Suppressor macrophage treated with lipopolysaccharide for 1 hour (primary cell): ENCODE measurements around the gene NHS.

Experiments used
- DNase-seq, 3 donors: peaks; one replicate each; pipeline ENCODE4 v3.0.0-alpha.2; 2020 to 2022

NHS gene

GRCh38 chrX:17685026-17685425, 310.0 kb downstream of the NHS start:
- DNase-seq: no peak

GRCh38 chrX:17687648-17688047, 312.6 kb downstream of the NHS start:
- DNase-seq: no peak

GRCh38 chrX:17689971-17690409, 315.0 kb downstream of the NHS start:
- peak; percentile 59 to 63 (median 61) for DNase-seq

- no peak for DNase-seq
Measured at GRCh38 chrX:17692709-17693346, 317.8 kb downstream of the NHS start.

- no peak for DNase-seq
Measured at GRCh38 chrX:17697191-17697590, 322.2 kb downstream of the NHS start.

- no peak for DNase-seq
Measured at GRCh38 chrX:17700976-17701375, 326.0 kb downstream of the NHS start.

- no peak for DNase-seq
Measured at GRCh38 chrX:17703201-17703600, 328.2 kb downstream of the NHS start.

- no peak for DNase-seq
Measured at GRCh38 chrX:17705211-17705610, 330.2 kb downstream of the NHS start.

- no peak for DNase-seq
Measured at GRCh38 chrX:17706676-17707075, 331.7 kb downstream of the NHS start.

- no peak for DNase-seq
Measured at GRCh38 chrX:17707731-17708130, 332.7 kb downstream of the NHS start.

- peak; percentile 25 to 42 (median 30) for DNase-seq
Measured at GRCh38 chrX:17710871-17711301, 335.9 kb downstream of the NHS start.

GRCh38 chrX:17713288-17713687, 338.3 kb downstream of the NHS start:
- no peak for DNase-seq

- DNase-seq: no peak
Measured at GRCh38 chrX:17718649-17719165, 343.7 kb downstream of the NHS start.

GRCh38 chrX:17719711-17720110, 344.7 kb downstream of the NHS start:
- no peak for DNase-seq

- no peak for DNase-seq
Measured at GRCh38 chrX:17721715-17722114, 346.7 kb downstream of the NHS start.

- no peak for DNase-seq
Measured at GRCh38 chrX:17725181-17725580, 350.2 kb downstream of the NHS start.

GRCh38 chrX:17732138-17732783, 357.3 kb downstream of the NHS start:
- DNase-seq: no peak

GRCh38 chrX:17735406-17735805, 360.4 kb downstream of the NHS start:
- no peak for DNase-seq

- no peak for DNase-seq
Measured at GRCh38 chrX:17736478-17736855, 361.5 kb downstream of the NHS start.

GRCh38 chrX:17736856-17737709, 362.1 kb downstream of the NHS start, which contains the start of gene SCML1:
Gene SCML1 (plus strand): TSS chrX:17737493. CDS start chrX:17744187, 6,694 bp downstream.
- peak; percentile 94 to 96 (median 95) for DNase-seq

GRCh38 chrX:17737710-17737985, 362.6 kb downstream of the NHS start:
- no peak for DNase-seq

- peak; percentile 29 to 56 (median 50) for DNase-seq
Measured at GRCh38 chrX:17737986-17738713, 363.1 kb downstream of the NHS start.
